Head of caudate nucleus (tissue), 42 donors: ENCODE data around the gene THRB.
A peak's percentile ranks its signal among the peaks of the same experiment; 100 is the strongest.

Experiments
- DNase-seq, 42 donors: peaks; one replicate each; pipeline versions ENCODE4 v3.0.0 to v3.0.0-alpha.2; 2020 to 2021; ENCODE audit warnings: mixed read lengths in 7 of 42
- intact Hi-C: fragments of 100-400 bp; cut with DNase I; formaldehyde crosslinking; loops from one replicate; pipeline ENCODE4 v1.15.0; 2022

THRB gene

DNA sequence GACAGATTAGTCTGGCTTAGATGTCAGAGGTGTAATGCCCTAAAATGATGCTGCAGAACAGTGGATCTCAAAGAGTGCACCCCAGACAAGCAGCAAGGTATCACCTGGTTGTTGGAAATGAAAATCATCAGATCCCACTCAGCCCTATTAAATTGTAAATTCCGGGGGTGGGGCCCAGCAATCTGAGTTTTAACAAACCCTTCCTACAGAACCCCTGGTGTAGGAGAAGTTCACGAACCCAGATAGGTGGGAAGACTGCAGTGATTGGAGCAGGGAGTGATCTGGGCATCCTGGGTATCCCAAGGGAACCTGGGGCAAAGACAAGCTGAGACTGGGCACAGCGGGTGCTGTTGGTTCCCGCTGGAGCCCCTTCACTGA, 24.3 kb upstream of the THRB start:
- DNase-seq: no peak
- intact Hi-C loops: no loop called here

DNA sequence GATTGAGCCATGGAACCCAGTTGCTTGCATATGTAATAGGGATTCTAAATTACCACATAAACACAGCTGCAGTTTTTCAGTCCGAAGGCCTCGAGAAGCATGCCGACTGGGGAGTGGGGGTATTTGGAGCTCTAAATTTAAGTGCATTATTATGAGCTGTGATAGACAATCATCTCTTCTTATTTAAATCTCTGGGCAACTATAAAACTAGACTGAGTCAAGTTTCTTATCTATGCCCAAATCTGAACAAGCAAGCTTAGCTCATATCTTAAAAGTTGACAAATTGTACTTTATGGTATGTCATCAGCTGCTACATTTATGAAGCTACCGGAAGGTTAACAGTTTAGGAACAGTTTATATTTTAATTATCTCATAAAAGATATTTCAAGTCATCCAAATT, 19.5 kb upstream of the THRB start:
- intact Hi-C loops: no loop called here
- DNase-seq: no peak

DNA sequence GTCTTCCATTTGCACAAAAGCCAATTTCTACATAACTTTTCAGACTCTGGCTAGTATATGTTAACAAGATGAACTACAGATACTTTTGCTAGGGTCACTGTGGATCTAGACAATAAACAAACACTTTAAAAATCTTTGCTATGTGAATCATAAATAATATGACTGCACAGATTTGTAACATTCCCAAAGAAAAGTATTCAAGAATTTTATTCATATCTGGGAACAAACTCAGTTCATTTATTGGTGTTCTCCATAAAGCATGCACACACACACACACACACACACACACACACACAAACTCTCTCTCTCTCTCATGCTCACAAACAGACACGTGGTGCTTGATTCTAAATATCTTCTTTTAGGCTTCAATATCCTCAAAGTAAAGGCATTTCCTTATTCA, 18.8 kb upstream of the THRB start:
- intact Hi-C loops: no loop called here
- no peak for DNase-seq

DNA sequence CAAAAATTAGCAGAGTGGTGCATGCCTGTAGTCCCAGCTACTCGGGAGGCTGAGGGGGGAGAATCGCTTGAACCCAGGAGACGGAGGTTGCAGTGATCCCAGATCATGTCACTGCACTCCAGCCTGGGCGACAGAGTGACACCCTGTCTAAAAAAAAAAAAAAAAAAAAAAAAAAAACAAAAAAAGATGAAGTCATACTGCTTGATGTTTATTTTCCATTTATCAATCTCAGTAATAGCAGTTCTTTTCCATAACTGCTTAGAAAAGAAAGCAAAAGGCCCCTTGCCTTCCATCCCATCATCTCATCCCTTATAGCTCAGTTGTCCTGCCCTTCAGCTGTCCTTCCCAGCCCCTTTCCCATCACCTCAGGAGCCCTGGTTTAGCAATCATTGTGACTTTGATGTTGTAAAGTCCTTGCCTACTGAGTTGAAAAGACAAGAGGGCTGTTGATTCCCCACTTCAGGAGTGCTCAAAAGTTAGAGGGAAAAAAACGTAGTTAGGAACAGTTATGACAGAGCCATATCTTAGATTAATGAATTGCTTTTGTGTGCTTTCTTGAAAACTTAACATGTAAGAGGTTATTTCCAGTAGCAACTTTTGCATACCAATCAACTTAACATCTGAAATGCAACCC, 18.0 kb upstream of the THRB start:
- DNase-seq: no peak
- intact Hi-C loops: no loop called here

DNA sequence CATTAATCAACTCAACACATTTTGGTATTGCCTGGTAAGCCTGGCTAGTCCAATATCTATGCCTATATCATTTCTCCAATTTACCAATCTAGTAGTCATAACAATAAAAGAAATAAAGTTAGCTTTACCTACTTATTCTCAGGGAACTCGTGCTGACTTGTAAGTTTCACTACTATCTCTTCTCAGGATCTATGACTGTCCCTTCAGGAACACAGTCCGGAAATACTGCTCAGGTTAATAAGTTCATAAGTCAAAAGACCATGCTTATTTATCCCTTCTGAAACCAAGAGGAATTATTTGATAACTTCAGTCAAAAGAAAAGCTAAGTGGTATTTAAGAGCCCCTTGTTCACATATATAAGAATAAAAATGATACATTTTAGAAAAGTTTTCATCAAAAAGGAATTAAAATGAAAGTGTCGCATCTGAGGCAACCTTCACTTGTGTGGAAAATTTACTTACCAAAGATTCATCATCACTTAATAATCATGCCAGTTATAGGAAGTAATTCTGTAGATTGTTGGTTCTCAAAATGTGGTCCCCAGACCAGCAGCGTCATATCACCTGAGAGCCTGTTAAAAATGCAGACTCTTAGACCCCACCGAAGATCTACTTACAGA, 15.5 kb upstream of the THRB start:
- intact Hi-C loops: no loop called here

DNA sequence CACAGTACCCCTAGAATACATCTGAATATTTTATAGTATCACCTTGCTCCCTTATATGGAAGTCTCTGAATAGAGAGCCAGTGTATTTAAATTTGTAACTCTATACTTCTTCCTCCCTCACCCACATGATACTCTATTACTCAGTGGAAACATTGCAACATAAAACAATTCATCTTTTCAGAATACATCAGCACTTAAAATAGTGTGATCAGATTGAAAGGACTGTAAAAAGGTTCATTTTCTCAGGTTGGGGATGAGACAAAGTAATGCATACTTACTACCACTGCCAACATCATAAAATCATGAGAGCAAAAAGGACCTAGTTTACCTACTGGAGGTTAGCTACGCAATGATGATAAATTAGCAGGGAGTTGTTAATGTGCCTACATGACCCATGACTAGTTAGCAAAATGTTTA, 13.8 kb upstream of the THRB start:
- no peak for DNase-seq
- intact Hi-C loops: no loop called here

More for the DNA sequence above, 15.5 kb upstream of the THRB start:
- DNase-seq: no peak

DNA sequence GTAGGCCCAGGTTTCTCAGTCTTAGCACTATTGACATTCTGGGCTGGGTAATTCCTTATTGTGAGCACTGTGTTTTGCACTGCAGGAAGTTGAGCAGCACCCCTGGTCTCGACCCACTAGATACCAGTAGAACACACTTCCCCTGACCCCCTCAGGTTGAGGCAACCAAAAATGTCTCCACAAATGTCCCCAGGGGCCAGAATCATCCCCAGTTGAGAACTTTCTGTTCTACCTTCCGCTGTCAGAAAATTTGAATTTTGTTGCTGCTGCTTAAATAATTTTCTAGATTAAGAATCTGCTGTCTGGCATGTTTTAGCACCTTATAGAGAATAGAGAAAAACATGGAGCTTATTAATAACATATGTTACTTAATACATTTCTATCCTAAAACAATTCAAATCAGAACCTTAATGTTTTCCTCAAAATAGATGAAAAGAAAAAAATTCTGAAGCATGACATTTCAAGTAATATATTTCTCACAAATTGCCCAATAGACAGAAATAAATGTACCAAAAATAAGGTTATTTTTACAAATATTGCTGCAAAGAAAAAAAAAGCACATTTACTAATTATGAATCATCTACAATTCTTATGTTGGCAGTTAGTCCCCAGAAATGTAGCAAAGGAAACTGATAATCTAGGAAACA, 13.2 kb upstream of the THRB start:
- intact Hi-C loops: no loop called here
- no peak for DNase-seq

DNA sequence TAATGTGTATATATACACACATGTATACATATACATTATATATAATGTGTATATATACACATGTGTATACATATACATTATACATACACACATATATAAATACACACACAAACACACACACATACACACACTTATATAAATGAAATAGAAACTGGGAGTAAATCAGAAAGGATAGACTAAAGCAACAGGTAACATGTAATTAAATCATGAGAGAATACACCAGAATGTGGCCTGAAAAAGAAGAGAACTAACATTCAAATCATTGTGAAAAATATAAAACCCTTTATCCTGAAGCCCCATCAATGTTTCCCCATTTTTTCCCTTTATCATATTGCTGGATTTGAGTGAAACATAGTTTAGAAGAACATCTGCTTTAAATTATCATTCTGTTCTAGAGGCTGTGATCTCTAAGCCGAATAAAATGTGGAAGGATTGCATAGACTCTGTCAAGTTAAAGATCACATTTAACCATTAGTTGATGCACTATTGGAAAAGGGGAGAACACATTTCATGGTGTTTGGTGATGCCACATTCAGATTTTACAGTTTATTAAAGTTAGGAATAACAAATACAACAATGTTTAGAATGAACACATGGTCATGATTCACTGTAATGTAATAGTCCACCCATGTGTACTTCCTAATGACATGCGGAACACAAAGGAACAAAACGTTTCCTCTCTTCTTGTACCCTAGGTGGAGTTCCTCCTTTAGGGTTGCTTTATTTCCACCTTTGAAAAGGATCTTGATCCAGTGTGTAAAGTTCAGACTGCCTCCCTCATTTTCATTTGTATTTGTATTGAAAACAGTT, 12.5 kb upstream of the THRB start:
- intact Hi-C loops: no loop called here
- DNase-seq: no peak

DNA sequence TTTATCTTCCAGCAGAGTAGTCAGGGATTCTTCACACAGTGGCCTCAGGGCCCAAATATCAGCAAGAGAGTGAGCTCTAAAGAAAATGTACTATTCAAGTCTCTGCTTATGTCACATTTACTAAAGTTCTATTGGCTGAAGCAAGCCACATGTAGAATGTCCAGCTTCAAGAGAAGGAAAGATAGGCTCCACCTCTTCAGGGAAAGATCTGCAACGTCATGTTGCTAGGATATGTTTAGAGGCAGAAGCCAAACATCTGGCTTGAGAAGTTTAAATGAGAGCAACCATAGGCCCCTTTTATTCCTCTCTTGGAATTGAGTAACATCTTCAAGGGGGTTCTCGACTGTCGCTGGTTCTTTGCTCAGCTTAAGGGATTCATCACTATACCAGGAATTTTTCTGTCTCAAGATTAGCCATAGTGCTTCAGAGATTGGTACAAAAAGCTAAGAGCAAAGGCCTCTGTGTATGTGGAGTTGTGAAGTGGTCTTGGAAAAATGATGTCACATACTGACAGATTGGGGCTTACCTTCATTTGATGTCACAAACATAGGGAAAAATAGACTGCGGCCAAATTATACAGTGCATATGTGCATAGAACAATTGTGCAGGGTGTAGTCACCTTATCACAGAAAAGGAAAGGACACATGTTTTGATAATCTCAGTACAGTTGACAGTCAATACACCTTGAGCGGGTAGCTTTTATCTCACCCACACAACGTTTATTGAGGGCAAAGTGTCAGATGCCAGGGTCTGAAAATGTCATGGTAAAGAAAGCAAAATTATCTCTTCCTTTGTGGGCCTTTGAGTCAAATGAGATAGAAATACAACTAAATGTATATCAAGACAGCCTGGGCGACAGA, 11.3 kb upstream of the THRB start:
- intact Hi-C loops: no loop called here
- no peak for DNase-seq

DNA sequence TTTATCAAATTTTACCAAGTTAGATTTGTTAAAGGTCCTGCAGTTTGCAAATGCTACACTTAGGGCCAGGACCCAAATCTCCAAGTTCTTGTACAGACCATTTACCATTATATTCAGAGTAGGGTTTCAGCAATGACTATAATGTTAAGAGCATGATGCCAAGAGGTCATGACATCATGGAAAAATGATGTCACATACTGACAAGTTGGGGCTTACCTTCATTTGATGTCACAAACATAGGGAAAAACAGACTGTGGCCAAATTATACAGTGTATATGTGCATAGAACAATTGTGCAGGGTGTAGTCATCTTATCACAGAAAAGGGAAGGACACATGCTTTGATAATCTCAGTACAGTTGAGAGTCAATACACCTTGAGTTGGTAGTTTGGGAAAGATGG, 10.1 kb upstream of the THRB start:
- intact Hi-C loops: no loop called here
- DNase-seq: no peak

DNA sequence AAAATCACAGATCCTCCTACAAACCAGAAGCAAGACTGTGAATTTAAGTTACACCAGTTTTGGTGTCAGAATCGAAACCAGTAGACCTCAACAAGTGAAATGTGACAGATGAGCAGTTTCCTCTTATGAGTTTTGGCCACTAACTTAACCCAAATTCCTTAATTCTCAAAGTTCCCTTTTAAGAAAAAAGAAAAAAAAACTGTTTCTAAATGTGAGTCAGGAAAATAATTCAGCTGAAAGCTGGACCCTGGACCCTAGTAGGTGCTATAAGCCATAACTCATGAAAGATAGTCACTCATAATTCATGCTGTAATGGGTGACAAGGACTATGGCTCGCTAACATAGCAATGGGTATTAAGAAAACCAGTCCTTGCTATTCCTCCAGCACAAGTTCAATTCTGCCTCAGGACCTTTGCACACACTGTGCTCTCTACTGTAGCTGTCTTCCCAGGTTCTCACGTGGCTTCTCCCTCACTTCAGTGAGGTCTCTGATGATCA, 9.0 kb upstream of the THRB start:
- DNase-seq: no peak
- intact Hi-C loops: no loop called here

DNA sequence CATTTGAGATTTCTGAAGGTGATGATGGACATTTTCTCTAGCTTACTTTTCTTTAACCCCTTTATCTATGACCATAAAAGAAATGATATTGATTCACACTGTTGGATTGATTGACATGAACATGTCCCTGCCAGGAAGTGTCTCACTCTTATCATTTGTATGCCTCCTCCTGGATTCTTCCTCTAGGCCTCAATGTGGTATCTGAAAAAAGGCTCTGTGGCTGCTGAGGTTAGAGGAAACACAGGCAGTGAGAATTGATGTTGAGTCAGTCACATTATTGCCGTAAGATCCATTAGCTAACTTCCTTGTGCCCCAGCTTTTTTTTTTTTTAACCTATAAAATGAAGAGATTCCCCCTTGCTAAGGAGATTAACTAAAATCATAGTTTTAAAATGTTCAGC, 8.0 kb upstream of the THRB start:
- no peak for DNase-seq
- intact Hi-C loops: no loop called here

DNA sequence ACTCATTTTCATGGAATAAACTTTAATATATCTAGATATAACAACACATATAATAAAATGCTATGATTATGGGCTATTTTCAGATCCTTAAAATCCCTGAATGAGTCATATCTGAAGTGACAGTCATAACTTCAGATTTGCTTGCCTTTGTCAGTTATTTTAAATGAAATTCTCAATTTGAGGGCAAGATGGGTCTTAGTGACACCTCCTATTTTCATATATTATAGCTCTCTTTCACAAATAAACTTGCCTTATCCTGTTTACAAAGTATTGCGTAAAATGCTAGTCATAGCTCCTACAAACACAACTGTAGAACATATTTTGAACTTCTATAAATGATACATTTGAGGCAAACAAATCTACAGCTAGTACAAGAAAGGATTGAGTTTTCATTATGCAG, 6.2 kb upstream of the THRB start:
- DNase-seq: no peak
- intact Hi-C loops: no loop called here

DNA sequence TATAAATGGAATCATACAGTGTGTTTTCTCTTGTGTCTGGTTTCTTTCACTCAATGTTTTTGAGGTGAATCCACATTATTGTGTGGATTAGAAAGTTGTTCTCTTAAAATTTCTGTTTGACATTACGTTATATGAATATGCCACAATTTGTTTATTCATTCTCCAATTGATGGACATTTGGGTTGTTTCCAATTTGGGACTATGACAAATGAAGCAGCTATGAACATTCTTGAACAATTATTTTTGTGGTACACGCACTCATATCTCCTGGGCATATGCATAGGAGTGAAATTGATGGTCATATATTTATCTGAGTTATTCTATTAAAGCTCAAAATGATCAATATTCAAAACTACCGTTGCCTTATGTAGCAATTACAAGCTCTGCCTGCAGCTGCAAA, 5.3 kb upstream of the THRB start:
- DNase-seq: no peak
- intact Hi-C loops: no loop called here

DNA sequence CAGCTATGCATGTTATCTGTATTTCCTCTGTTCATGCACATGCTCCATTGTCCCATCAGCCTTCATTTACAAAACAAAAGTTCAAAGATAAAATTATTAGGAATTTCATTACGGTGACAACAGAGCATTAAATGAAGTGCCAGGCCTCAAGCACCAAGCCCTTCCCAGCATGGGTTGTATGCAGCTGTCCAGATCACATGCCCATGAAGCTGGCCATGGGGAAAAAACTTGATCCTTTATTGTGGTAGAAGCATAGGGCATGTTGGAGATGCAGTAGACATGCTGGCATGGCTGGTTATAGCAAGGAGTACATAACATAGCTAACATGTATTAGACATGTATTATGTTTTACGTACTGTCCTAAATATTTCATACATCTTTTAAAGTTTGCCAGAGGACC, 4.1 kb upstream of the THRB start:
- DNase-seq: no peak
- intact Hi-C loops: no loop called here

DNA sequence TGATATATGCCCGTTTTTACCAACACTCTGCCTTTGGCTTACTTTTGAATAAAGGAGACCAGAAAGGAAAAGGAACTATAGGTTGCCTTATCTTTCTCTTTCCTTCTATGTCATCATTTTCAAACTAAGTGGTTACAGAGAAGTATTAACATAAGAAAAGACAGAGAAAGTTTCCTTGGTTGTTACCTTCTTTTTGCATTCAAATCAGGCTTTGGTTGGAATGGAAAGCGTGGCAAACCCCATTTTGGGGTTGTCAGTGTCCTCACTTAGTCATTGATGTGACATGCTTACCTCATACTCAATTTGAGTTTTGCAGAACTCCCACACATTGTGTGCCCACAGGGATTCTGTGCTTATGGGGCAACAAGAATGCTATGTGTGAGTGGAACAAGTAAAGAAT, 3.7 kb upstream of the THRB start:
- DNase-seq: no peak
- intact Hi-C loops: no loop called here

DNA sequence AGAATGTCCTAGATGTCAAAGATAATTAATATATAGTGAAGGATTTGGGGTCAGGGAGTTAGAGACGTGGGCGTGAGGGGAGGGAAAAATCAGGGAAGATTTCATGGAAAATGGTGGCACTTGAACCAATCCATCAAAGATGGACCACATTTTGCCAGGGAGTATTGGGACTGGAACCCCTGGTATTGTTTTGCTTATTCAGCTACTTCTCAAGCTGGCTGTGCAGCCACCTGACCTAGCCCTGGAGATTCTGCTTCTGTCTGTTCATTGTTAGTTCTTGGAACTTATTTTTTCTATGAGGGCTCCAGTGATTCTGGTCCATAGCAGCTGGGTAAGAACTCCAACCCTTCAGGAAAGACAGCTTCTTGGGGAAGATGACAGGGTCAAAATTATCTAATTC, 3.3 kb upstream of the THRB start:
- intact Hi-C loops: no loop called here
- no peak for DNase-seq

DNA sequence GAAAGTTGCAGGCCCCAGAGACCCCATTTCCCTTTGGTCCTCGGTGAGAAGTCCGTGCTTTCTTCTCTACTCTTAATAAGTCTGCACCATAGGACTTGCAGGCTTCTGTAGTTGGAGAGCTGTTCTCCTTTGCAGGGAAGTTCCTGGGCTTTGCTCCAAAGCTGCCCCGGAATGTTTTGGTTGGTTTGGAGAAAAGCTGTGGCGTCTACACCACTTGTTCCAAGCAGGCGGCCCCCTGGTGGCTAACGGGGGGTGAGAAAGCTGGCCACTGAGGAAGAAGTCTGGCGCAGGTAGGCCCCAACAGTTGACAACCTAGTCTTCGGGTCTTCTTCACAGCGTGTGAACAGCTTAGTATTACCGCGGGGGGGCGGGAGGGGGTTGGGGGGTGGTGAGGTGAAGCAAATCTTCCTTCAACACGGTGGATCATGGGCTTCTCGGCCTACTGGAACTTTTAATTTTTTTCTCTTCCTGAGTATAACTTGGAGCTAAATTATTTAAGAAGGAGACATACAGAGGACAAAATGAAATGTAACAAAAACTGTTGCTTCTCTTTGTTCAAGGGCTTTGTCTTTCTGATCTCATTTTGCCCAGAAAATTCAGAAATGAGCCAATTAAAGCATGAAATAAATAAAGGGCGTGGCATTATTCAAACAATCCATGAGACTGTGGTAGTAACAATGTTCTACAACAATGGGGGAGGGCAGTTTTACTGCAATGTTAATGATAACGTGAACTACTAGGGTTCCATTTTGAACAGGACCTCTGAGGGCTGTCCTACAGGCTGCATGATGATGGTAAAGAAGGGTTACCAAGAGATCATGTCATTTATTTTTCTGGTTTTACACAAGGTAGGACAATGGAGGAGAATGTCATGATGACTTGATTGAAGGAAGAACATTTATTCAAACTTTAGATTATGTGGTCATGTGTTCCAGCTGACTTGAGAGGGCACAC, 2.2 kb upstream of the THRB start:
- peak in 39 of 42 donors; percentile 3 to 70 (median 45) for DNase-seq
- intact Hi-C loops: no loop called here
